Tibial artery (tissue), 4 donors: Measurements from ENCODE around the gene CATSPER3.
A peak's percentile ranks its signal among the peaks of the same experiment; 100 is the strongest.

Experiments used
- DNase-seq, 2 donors: peaks; one replicate each; pipeline ENCODE4 v3.0.0-alpha.2; 2019
- H3K27ac ChIP-seq, 2 donors: fragments of 200-600 bp; sonication (generic) in 1 of 2; 1 replicate in 1 of 2; 2 replicates in 1 of 2; pipeline ENCODE4 v1.5.1; 2018 to 2019; ENCODE audit warnings: mild to moderate bottlenecking in 1 of 2
- H3K27me3 ChIP-seq, 2 donors: fragments of 200-600 bp; sonication (generic) in 1 of 2; one replicate each; pipeline versions ENCODE4 v1.5.1 to v1.6.0; 2016 to 2019
- H3K36me3 ChIP-seq, 3 donors: fragments of 200-600 bp; sonication (generic) in 2 of 3; one replicate each; pipeline ENCODE4 v1.5.1; 2016 to 2019; ENCODE audit warnings: mild to moderate bottlenecking in 2 of 3
- H3K4me1 ChIP-seq, 4 donors: fragments of 200-600 bp; sonication (generic) in 2 of 4; 1 replicate in 3 of 4; 2 replicates in 1 of 4; pipeline ENCODE4 v1.5.1; 2016 to 2019
- H3K4me3 ChIP-seq, 2 donors: fragments of 200-600 bp; sonication (generic) in 1 of 2; 1 replicate in 1 of 2; 2 replicates in 1 of 2; pipeline ENCODE4 v1.5.1; 2018 to 2019; ENCODE audit warnings: mild to moderate bottlenecking in 2 of 2
- H3K9me3 ChIP-seq, 3 donors: fragments of 200-600 bp; sonication (generic) in 1 of 3; one replicate each; pipeline ENCODE4 v1.5.1; 2016 to 2019
- CTCF ChIP-seq, 2 experiments: fragments of 200-600 bp in 1 of 2; fragments of 450-650 bp in 1 of 2; IDR thresholded peaks; one replicate each; pipeline ENCODE4 v1.5.1; 2017 to 2019; ENCODE audit warnings: antibody characterized with exemption in 2 of 2, mild to moderate bottlenecking in 1 of 2, moderate library complexity in 1 of 2
- intact Hi-C: fragments of 100-400 bp; cut with DNase I; formaldehyde crosslinking; loops from one replicate; pipeline ENCODE4 v1.15.0; 2023; ENCODE audit warnings: low total_unique reads

CATSPER3 gene

DNA sequence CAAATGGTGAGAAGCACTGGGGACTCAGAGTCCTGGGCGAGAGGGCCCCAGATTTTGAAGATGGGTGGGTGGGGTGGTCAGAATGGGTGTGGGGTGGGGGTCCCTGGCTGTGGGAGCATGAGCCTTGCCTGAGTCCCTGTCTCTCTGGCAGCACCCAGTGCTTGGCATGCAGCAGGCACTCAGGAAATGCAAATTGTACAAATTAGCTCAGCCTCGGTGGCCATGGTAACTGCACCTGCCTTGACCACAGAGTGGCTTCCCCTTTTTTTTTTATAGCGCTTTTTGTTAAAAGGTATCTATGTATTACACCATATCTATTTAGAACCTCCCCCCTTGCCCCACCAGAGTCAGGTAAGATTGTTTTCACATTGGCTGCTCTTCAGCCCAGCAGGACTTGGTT lies 85.6 kb downstream of the CATSPER3 start:
- Histone ChIP-seq H3K27ac (no peak overlapping the region), H3K27me3 (peaks cover 0 to 7% of the 10 kb centered on the region in 2 donors), H3K4me1 (peaks cover 0 to 14% (median 7%) of the 10 kb centered on the region in 4 donors), H3K36me3 (no peaks in the 10 kb centered on the region), H3K9me3 (no peaks in the 10 kb centered on the region), H3K4me3 (no peak overlapping the region)
- intact Hi-C loops, result no loop called here
- TF ChIP-seq CTCF (IDR thresholded peaks at IDR 0.05), result no peak
- DNase-seq, result no peak

- no peak for DNase-seq
- Histone ChIP-seq H3K27me3 (peaks cover 0 to 7% of the 10 kb centered on the region in 2 donors), H3K4me1 (peaks cover 0 to 14% (median 7%) of the 10 kb centered on the region in 4 donors), H3K4me3 (no peak overlapping the region), H3K36me3 (no peaks in the 10 kb centered on the region), H3K27ac (no peak overlapping the region), H3K9me3 (no peaks in the 10 kb centered on the region)
- TF ChIP-seq CTCF (IDR thresholded peaks at IDR 0.05), result no peak
- intact Hi-C loops, result no loop called here
These were observed 86.3 kb downstream of the CATSPER3 start for GRCh38 chr5:135053989-135054388.

- Histone ChIP-seq H3K9me3 (no peaks in the 10 kb centered on the region), H3K36me3 (no peaks in the 10 kb centered on the region), H3K27me3 (peaks cover 0 to 7% of the 10 kb centered on the region in 2 donors), H3K4me3 (no peak overlapping the region), H3K27ac (no peak overlapping the region), H3K4me1 (peaks cover 0 to 14% (median 7%) of the 10 kb centered on the region in 4 donors)
- TF ChIP-seq CTCF (IDR thresholded peaks at IDR 0.05), result no peak
- DNase-seq, result no peak
- intact Hi-C loops, result no loop called here
These were observed 86.8 kb downstream of the CATSPER3 start for GRCh38 chr5:135054546-135054945.

- peak; percentile 28 to 78 for DNase-seq
- peaks cover 0 to 14% (median 7%) of the 10 kb centered on the region in 4 donors for H3K4me1 ChIP-seq
- H3K4me3 ChIP-seq, result no peak overlapping the region
- TF ChIP-seq CTCF (IDR thresholded peaks at IDR 0.05), result no peak
- peak overlapping the region in 1 of 2 donors; percentile 26 for H3K27ac ChIP-seq
- intact Hi-C loops, result no loop called here
- no peaks in the 10 kb centered on the region for H3K36me3 ChIP-seq
- H3K27me3 ChIP-seq, result peaks cover 0 to under 1% of the 10 kb centered on the region in 2 donors
- H3K9me3 ChIP-seq, result no peaks in the 10 kb centered on the region
These were observed 87.7 kb downstream of the CATSPER3 start for GRCh38 chr5:135055396-135055795.

DNA sequence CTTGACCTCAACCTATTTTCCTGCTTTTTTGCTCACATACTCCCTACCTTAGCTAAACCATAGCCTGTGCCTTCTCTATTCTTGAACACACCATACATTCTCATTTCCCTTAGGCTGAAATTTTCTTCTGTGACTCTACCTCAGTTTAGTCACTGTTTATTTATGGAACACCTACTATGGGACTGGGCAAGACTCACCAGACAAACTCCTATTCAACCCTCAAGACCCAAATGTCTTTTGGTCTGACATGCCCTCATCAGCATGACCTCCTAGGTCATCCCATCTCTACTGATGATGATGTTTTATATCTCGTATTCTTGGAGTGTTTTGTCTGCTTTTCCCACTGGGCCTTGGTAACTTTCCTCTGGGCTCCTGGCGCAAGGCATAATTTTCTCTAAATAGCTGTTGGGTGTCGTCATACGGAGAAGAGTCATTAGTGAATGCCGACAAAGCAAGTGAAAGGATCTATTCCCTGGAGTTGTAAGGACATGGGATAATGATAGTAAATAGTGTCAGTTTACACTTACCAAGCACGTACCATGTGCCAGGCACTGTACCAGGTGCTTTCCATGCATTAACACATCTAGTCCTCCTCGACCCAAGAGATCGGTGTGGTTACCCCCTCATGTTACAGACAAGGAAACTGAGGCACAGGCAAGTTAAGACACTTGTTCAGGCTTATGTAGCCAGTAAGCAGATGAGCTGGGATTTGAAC lies 88.8 kb downstream of the CATSPER3 start:
- TF ChIP-seq CTCF (IDR thresholded peaks at IDR 0.05), result no peak
- Histone ChIP-seq H3K36me3 (no peaks in the 10 kb centered on the region), H3K9me3 (no peaks in the 10 kb centered on the region), H3K27ac (peak overlapping the region in 1 of 2 donors; percentile 26), H3K27me3 (no peaks in the 10 kb centered on the region), H3K4me1 (peaks cover 0 to 14% (median 7%) of the 10 kb centered on the region in 4 donors), H3K4me3 (no peak overlapping the region)
- intact Hi-C loops, result no loop called here
- no peak for DNase-seq
